Esophagus squamous epithelium (tissue), 5 donors: ENCODE data around the gene CCNDBP1. TPM values are rescaled to one million over a fixed set of nuclear protein-coding genes. Genes with fewer than 3 reads are reported as not detected.
"Not testable (repeated sequence)": the region's sequence is repeated elsewhere in the genome, so short reads cannot be mapped to it uniquely, and the experiment has no call there.

Experiments used
- DNase-seq: peaks from one replicate; lab custom pipeline; 2025; lab: John Stamatoyannopoulos, UW
- H3K27ac ChIP-seq, 4 donors: fragments of 200-600 bp; sonication (generic); one replicate each; pipeline ENCODE4 v1.5.1; 2016 to 2019; ENCODE audit warnings: mild to moderate bottlenecking in 1 of 4
- H3K27me3 ChIP-seq, 4 donors: fragments of 200-600 bp; sonication (generic); 1 replicate in 3 of 4; 2 replicates in 1 of 4; pipeline versions ENCODE4 v1.5.1 to v1.6.0; 2017 to 2021; ENCODE audit warnings: antibody characterized with exemption in 1 of 4
- H3K36me3 ChIP-seq, 3 donors: fragments of 200-600 bp; sonication (generic); one replicate each; pipeline ENCODE4 v1.5.1; 2016 to 2019
- H3K4me1 ChIP-seq, 3 donors: fragments of 200-600 bp; sonication (generic); one replicate each; pipeline ENCODE4 v1.5.1; 2017 to 2019
- H3K4me3 ChIP-seq, 4 donors: fragments of 200-600 bp; sonication (generic); 1 replicate in 3 of 4; 2 replicates in 1 of 4; pipeline ENCODE4 v1.5.1; 2016 to 2019; ENCODE audit warnings: mild to moderate bottlenecking in 2 of 4, moderate library complexity in 1 of 4
- H3K9me3 ChIP-seq, 3 donors: fragments of 200-600 bp; sonication (generic); one replicate each; pipeline ENCODE4 v1.5.1; 2016 to 2019
- CTCF ChIP-seq, 6 experiments: fragments of 450-650 bp in 4 of 6; fragments of 200-600 bp in 2 of 6; sonication (generic) in 2 of 6; IDR thresholded peaks; one replicate each; pipeline ENCODE4 v1.5.1; 2016 to 2019; ENCODE audit warnings: antibody characterized with exemption in 6 of 6, mild to moderate bottlenecking in 4 of 6, moderate library complexity in 4 of 6
- POLR2A ChIP-seq, 4 donors: fragments of 450-650 bp; IDR thresholded peaks; one replicate each; pipeline ENCODE4 v1.6.1; 2017; ENCODE audit warnings: antibody characterized with exemption in 4 of 4, mild to moderate bottlenecking in 4 of 4, moderate library complexity in 3 of 4
- WGBS, 2 donors: methylation state at CpG; one replicate each; pipeline ENCODE4 v1.1.5; 2018; 5-methylcytosine and 5-hydroxymethylcytosine counted together
- intact Hi-C: fragments of 100-400 bp; cut with DNase I; formaldehyde crosslinking; loops from one replicate; pipeline ENCODE4 v1.15.0; 2022
- total RNA-seq, 4 donors: library from RNA; depleted of rRNA; stranded (reverse); fragments of >200 nt; gene quantifications; one replicate each; pipeline ENCODE4 v1.1.0, GENCODE V29; 2016
- donor health status: DM: yes; HTN: yes; CAD: no.

Gene CCNDBP1
- total RNA-seq, 4 donors from 2014 or later: 36.5 to 78.4 (median 71.5) TPM

GRCh38 chr15:43220991-43221403 lies 35.8 kb downstream of the CCNDBP1 start, which contains the start of gene EPB42:
Gene EPB42, minus strand, starts transcription at chr15:43221018. Its CDS starts 193 bp downstream, at chr15:43220825.
- WGBS, 2 donors: 57 to 72% methylated on average over 2 to 3 of the region's 3 CpGs
- no peak within 1 kb of the TSS for H3K4me3 ChIP-seq
- H3K9me3 ChIP-seq: no peaks in the 10 kb centered on the region
- peaks cover 0 to 18% (median 0%) of the 10 kb centered on the region in 4 donors for H3K27me3 ChIP-seq
- H3K4me1 ChIP-seq: peaks cover 0 to 17% (median 5%) of the 10 kb centered on the region in 3 donors
- H3K27ac ChIP-seq: no peak within 1 kb of the TSS
- H3K36me3 ChIP-seq: no peaks in the 10 kb centered on the region
- intact Hi-C loops: no loop called here
- TF ChIP-seq POLR2A (IDR thresholded peaks at IDR 0.05) (no peak), CTCF (IDR thresholded peaks at IDR 0.05) (no peak)
- no peak for DNase-seq

GRCh38 chr15:43221422-43221821 lies 36.2 kb downstream of the CCNDBP1 start:
- Histone ChIP-seq H3K9me3 (no peaks in the 10 kb centered on the region), H3K36me3 (no peaks in the 10 kb centered on the region), H3K27me3 (peaks cover 0 to 18% (median 0%) of the 10 kb centered on the region in 4 donors), H3K4me3 (no peak overlapping the region), H3K4me1 (peaks cover 0 to 17% (median 5%) of the 10 kb centered on the region in 3 donors), H3K27ac (no peak overlapping the region)
- no peak for DNase-seq
- WGBS, 2 donors: 71 to 82% methylated on average over 1 of the region's 1 CpG
- intact Hi-C loops: no loop called here
- TF ChIP-seq POLR2A (IDR thresholded peaks at IDR 0.05) (no peak), CTCF (IDR thresholded peaks at IDR 0.05) (no peak)

GRCh38 chr15:43225201-43225949 lies 40.2 kb downstream of the CCNDBP1 start:
- intact Hi-C loops: loop anchor here (5.0 kb wide), 1 partner anchor 62 kb away; no protein-coding TSS in a partner anchor
- TF ChIP-seq POLR2A (IDR thresholded peaks at IDR 0.05) (no peak), CTCF (IDR thresholded peaks at IDR 0.05) (peak; percentile 22 to 84 (median 70))
- no peak for DNase-seq
- WGBS, 2 donors: 42 to 45% methylated on average over 16 of the region's 16 CpGs
- peaks cover 0 to 4% (median 0%) of the 10 kb centered on the region in 3 donors for H3K4me1 ChIP-seq
- H3K27ac ChIP-seq: no peak overlapping the region
- H3K36me3 ChIP-seq: no peaks in the 10 kb centered on the region
- H3K4me3 ChIP-seq: no peak overlapping the region
- no peaks in the 10 kb centered on the region for H3K9me3 ChIP-seq
- H3K27me3 ChIP-seq: peaks cover 0 to 14% (median 0%) of the 10 kb centered on the region in 4 donors

GRCh38 chr15:43225950-43226255 lies 40.7 kb downstream of the CCNDBP1 start:
- 81% methylated on average over 9 to 12 of the region's 12 CpGs for WGBS, 2 donors
- not testable (repeated sequence) for H3K27ac ChIP-seq, H3K4me1 ChIP-seq, H3K36me3 ChIP-seq, H3K27me3 ChIP-seq, H3K4me3 ChIP-seq, DNase-seq, H3K9me3 ChIP-seq
- intact Hi-C loops: loop anchor here (5.0 kb wide), 1 partner anchor 61 kb away; no protein-coding TSS in a partner anchor

GRCh38 chr15:43226436-43227305 lies 41.5 kb downstream of the CCNDBP1 start:
- Histone ChIP-seq H3K27ac (no peak overlapping the region), H3K4me3 (no peak overlapping the region), H3K9me3 (no peaks in the 10 kb centered on the region), H3K27me3 (peaks cover 0 to 7% (median 0%) of the 10 kb centered on the region in 4 donors), H3K4me1 (peaks cover 0 to 4% (median 0%) of the 10 kb centered on the region in 3 donors), H3K36me3 (no peaks in the 10 kb centered on the region)
- WGBS, 2 donors: 92 to 93% methylated on average over 5 to 10 of the region's 57 CpGs
- no peak for TF ChIP-seq POLR2A (IDR thresholded peaks at IDR 0.05)
- TF ChIP-seq CTCF (IDR thresholded peaks at IDR 0.05): no peak
- intact Hi-C loops: loop anchor here (5.0 kb wide), 1 partner anchor 61 kb away; no protein-coding TSS in a partner anchor
- DNase-seq: no peak
